ENCODE results near the gene DDX1.

GRCh38 chr2:15603948-15604347, 12.3 kb downstream of the DDX1 start:
- no peak for TF ChIP-seq EZH2phosphoT487 (IDR thresholded peaks at IDR 0.05; ENCODE audit: borderline replicate concordance)
- no peak for TF ChIP-seq CTCF (conservative IDR thresholded peaks at IDR 0.05; ENCODE audit: low read length)

Measured in Loucy (cell line).